ENCODE measurements around the gene DCP1A.

The DCP1A gene

GRCh38 chr3:53252096-53252946, 95.0 kb downstream of the DCP1A start:
- TF ChIP-seq CTCF (conservative IDR thresholded peaks at IDR 0.05) (no peak), ZFX (IDR thresholded peaks at IDR 0.05) (no peak)
- peak overlapping the region; percentile 95 for H3K27ac ChIP-seq

GRCh38 chr3:53250881-53251605, 96.3 kb downstream of the DCP1A start:
- peak overlapping the region; percentile 5; the same call in 1 of the 2 replicates for H3K27ac ChIP-seq
- TF ChIP-seq ZFX (IDR thresholded peaks at IDR 0.05) (no peak), CTCF (conservative IDR thresholded peaks at IDR 0.05) (no peak)

- TF ChIP-seq CTCF (conservative IDR thresholded peaks at IDR 0.05) = no peak
- TF ChIP-seq ZFX (IDR thresholded peaks at IDR 0.05) = no peak
- H3K27ac ChIP-seq = peak overlapping the region; percentile 5; the same call in 1 of the 2 replicates
Observed at GRCh38 chr3:53250453-53250852, 96.9 kb downstream of the DCP1A start.

- H3K27ac ChIP-seq = no peak overlapping the region
- TF ChIP-seq ZFX (IDR thresholded peaks at IDR 0.05) = no peak
- TF ChIP-seq CTCF (conservative IDR thresholded peaks at IDR 0.05) = no peak
Observed at GRCh38 chr3:53248161-53248560, 99.2 kb downstream of the DCP1A start.

GRCh38 chr3:53247619-53248018, 99.7 kb downstream of the DCP1A start:
- no peak overlapping the region for H3K27ac ChIP-seq

GRCh38 chr3:53244271-53244670, 103.1 kb downstream of the DCP1A start:
- H3K27ac ChIP-seq = no peak overlapping the region
- TF ChIP-seq ZFX (IDR thresholded peaks at IDR 0.05) (no peak), CTCF (conservative IDR thresholded peaks at IDR 0.05) (no peak)

More at GRCh38 chr3:53247619-53248018, 99.7 kb downstream of the DCP1A start:
- TF ChIP-seq ZFX (IDR thresholded peaks at IDR 0.05) (no peak), CTCF (conservative IDR thresholded peaks at IDR 0.05) (no peak)

GRCh38 chr3:53243785-53244184, 103.6 kb downstream of the DCP1A start:
- H3K27ac ChIP-seq = peak overlapping the region; percentile 3; the same call in 1 of the 2 replicates
- no peak for TF ChIP-seq CTCF (conservative IDR thresholded peaks at IDR 0.05)
- TF ChIP-seq ZFX (IDR thresholded peaks at IDR 0.05) = no peak
